ENCODE measurements around the gene RBM20.

- TF ChIP-seq GLIS3 (CRISPR knock-in tag; IDR thresholded peaks at IDR 0.05) (no peak), SNAI2 (CRISPR knock-in tag; IDR thresholded peaks at IDR 0.05) (no peak), PATZ1 (CRISPR knock-in tag; IDR thresholded peaks at IDR 0.05; ENCODE audit: borderline replicate concordance) (no peak), POU6F1 (CRISPR knock-in tag; IDR thresholded peaks at IDR 0.05; ENCODE audit: borderline replicate concordance, low read depth) (no peak), ZNF565 (CRISPR knock-in tag; conservative IDR thresholded peaks at IDR 0.05; ENCODE audit: low read depth) (no peak), PPARA (CRISPR knock-in tag; IDR thresholded peaks at IDR 0.05; ENCODE audit: borderline replicate concordance) (no peak), ZFP30 (CRISPR knock-in tag; IDR thresholded peaks at IDR 0.05) (no peak)
These were observed 120.8 kb downstream of the RBM20 start for GRCh38 chr10:110764793-110765512.

Data from SK-N-SH treated with all-trans-retinoic acid at 6 μM for 48 hours (cell line).